NOMO-1 treated with DMSO at 0.1 percent for 48 hours (cell line): ENCODE measurements around the gene FCHSD2.
"Not testable (repeated sequence)": the region's sequence is repeated elsewhere in the genome, so short reads cannot be mapped to it uniquely, and the experiment has no call there.

Experiments used
- DNase-seq: peaks from one replicate; lab custom pipeline; 2025; ENCODE audit not compliant: unreplicated experiment; lab: John Stamatoyannopoulos, UW

The FCHSD2 gene

GRCh38 chr11:72940417-72940816 lies 201.7 kb downstream of the FCHSD2 start:
- no peak for DNase-seq

- DNase-seq: no peak
Measured at GRCh38 chr11:72939031-72939430, 203.1 kb downstream of the FCHSD2 start.

GRCh38 chr11:72937439-72937838 lies 204.7 kb downstream of the FCHSD2 start:
- no peak for DNase-seq

GRCh38 chr11:72935700-72936099 lies 206.4 kb downstream of the FCHSD2 start:
- DNase-seq: peak; percentile 41

GRCh38 chr11:72932132-72932570 lies 210.0 kb downstream of the FCHSD2 start:
- no peak for DNase-seq

GRCh38 chr11:72930008-72930407 lies 212.1 kb downstream of the FCHSD2 start:
- no peak for DNase-seq

- no peak for DNase-seq
Measured at GRCh38 chr11:72929256-72929655, 212.9 kb downstream of the FCHSD2 start.

GRCh38 chr11:72927380-72927779 lies 214.7 kb downstream of the FCHSD2 start:
- no peak for DNase-seq

GRCh38 chr11:72926076-72926475 lies 216.0 kb downstream of the FCHSD2 start:
- no peak for DNase-seq

- DNase-seq: no peak
Measured at GRCh38 chr11:72925656-72926055, 216.5 kb downstream of the FCHSD2 start.

- DNase-seq: peak; percentile 51
Measured at GRCh38 chr11:72924568-72925190, 217.4 kb downstream of the FCHSD2 start.

GRCh38 chr11:72921028-72921716 lies 220.9 kb downstream of the FCHSD2 start:
- DNase-seq: no peak

GRCh38 chr11:72920001-72920400 lies 222.1 kb downstream of the FCHSD2 start:
- no peak for DNase-seq

GRCh38 chr11:72918851-72919250 lies 223.3 kb downstream of the FCHSD2 start:
- DNase-seq: no peak

- DNase-seq: no peak
Measured at GRCh38 chr11:72912253-72912652, 229.9 kb downstream of the FCHSD2 start.

- DNase-seq: not testable (repeated sequence)
Measured at GRCh38 chr11:72909558-72910388, 232.3 kb downstream of the FCHSD2 start.

GRCh38 chr11:72908032-72908676 lies 234.0 kb downstream of the FCHSD2 start:
- DNase-seq: no peak

- no peak for DNase-seq
Measured at GRCh38 chr11:72904016-72904415, 238.1 kb downstream of the FCHSD2 start.

- no peak for DNase-seq
Measured at GRCh38 chr11:72901374-72901773, 240.7 kb downstream of the FCHSD2 start.

GRCh38 chr11:72900013-72900412 lies 242.1 kb downstream of the FCHSD2 start:
- DNase-seq: no peak

- DNase-seq: no peak
Measured at GRCh38 chr11:72899238-72899637, 242.9 kb downstream of the FCHSD2 start.
